ENCODE measurements around the gene HRH3.

Gene HRH3

DNA sequence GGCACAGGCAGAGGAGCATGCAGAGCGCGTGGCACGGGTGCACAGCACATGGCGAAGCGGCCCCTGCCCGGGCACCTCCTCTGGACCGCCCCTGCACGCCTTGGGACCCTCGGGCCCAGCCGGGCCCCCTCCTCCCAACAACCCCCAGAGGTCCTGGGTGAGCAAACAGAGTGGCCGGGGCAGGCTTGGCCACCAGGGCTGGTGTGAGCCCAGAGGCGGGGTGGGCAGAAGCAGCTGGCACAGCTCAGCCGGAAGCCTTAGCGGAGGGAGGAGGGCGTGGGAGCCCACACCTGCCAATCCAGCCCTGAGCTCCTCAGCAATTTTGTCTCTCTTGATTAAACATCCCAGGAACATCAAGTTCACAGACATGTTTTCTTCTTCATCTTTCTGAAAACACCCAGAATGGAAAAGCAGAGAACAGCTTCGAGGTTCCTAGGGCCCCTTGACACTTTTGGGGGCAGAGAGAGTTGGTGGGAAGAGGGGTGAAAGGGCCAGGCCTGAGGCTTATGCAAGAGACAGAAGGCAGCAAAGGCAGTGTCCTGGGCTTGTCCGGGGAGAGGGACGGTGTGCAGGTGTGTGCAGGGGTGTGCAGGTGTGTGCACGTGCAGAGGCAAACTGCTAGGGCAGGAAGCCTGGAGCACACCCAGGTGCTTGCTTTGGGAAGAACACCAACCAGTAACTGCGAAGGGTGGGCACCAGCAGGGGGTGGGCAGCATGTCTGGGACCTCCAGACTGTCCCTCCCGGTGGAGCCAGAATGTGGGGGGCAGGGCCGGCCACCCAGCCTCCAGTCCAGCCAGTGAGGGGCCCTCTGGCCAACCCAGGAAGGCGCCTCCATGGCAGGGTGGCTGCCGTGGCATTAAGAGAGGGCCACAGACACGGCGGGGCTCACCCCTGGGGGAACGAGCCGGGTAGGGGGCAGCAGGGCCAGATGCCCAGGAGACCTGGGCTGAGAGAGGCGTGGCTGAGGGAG is 4.8 kb downstream of the HRH3 start:
- no peak for DNase-seq (ENCODE audit: low read depth)

DNA sequence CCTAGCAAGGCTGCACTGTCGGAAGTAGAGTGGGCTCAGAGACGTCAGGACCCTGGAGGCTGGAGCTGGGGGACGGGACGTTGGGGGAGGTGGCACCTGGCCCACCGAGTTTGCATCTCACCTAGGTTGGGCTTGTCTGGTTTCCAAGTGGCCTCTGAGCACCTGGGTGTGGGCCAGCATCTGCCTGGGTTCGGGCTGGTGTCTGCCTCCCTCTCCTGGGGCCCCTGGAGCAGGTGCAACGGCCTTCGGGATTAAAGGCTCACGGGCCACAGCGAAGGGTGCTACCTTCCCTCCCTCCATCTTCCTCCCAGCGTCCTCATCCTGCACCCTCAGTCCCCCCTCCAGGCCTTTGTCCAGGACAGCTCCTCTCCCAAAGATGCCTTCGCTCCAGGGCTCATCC is 6.0 kb downstream of the HRH3 start:
- DNase-seq (ENCODE audit: low read depth) = no peak

DNA sequence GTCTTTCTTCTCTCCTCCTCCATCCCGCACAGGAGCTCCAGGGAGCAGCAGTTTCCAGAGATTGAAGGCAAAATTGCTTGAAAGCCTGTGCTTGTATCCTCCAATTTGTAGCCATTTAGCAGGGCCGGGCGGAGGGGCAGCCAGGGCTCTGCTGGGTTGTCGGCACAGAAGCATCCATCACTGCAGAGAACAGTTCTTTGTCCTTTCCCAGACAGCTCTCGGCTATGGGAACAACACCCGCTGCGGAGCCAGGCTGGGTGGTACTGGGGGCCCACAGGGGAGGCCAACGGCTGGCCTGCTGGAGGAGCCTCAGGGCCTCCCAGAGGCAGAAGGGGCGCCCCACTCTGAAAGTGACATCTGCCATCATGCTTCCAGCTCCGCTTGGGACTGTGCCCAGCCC is 7.8 kb downstream of the HRH3 start:
- no peak for DNase-seq (ENCODE audit: low read depth)

DNA sequence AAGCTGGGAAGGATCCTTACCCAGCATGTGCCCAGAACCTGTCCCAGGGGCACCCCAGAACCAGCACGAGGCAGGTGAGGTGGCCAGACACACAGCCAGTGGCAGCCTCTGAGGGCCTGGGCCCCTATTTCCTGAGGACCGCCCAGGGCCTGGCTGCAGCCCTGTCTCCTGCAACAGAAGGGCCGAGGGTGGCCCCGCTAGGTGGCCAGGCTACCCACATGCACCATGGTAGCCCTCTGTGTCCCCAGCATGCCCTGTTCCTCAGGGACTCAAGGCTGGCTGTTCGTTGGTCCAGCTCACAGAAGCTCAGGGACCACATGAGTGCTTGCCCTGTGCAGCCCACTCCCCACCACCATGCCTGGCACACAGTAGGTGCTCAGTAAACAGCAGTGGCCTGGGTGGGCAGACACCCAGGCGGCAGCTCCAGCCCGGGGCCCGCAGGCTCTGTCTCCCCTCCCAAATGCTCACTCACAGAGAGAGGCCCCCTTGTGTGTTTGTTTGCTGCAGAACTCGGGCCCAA is 8.2 kb downstream of the HRH3 start:
- DNase-seq (ENCODE audit: low read depth) = no peak

DNA sequence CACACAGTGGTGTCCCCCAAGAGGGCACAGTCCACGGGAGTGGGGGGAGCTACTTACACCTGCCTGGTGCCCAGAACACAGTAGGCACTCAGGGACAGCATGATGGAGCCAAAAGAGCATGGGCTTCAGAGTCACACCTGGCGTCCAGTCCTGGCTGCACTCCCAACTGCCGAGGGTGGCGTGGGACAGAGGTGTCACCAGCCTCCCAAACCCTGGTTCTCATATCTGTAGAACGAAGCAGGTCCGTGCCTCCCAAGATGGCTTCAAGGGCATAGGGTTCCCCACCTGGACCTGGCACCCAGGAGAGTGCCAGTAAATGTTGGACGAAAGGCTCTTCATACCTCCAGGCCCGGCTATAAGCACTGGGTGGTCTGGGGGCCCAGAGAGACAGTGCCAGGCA is 8.9 kb downstream of the HRH3 start:
- no peak for DNase-seq (ENCODE audit: low read depth)

DNA sequence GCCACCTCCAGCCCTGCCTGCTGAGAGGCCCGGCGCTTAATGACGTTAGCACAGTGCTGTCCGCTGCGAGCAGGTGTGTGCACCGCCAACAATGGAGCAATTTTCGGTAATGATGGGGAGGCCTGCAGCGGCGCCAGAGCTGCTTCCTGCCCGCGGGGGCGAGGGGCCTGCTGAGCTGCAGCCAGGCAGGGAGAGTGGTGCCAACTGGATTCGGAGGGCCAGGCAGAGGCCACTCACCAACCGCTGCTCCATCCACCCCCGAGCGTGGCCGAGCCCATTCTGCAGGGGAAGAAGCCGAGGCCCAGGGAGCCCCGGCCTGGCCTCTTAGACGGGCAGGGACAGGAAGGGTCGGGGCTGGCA is 9.6 kb downstream of the HRH3 start:
- no peak for DNase-seq (ENCODE audit: low read depth)

DNA sequence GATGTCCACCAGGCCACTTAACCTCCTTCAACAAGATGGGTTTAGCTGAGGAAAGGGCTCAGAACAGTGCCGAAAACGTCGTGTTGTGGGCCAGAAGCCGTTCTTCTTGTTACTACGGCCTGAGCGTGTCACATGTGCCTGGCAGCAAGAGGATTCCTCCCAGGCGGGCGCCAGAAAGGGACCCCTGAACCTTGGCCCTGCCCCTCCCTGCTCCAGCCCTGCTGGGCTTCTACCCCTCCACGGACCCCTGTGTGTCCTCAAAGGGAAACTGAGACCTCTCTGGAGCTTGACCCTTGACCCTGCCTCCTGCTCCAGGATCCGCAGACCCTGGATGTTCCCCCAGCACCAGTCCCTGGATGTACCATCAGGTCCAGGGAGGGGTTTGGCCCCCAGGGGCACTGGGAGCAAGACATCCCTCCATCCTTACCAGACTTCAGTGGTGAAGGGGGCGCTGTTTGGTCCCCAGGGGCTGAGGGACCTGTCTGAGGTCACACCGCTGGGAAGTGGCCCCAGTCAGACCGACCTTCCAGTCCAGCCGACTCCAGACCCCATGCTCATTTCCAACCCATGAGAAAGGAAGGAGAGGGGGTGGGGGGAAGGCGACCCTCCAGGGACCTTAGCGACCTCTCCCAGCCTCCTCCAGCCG is 10.1 kb downstream of the HRH3 start:
- DNase-seq (ENCODE audit: low read depth) = no peak

DNA sequence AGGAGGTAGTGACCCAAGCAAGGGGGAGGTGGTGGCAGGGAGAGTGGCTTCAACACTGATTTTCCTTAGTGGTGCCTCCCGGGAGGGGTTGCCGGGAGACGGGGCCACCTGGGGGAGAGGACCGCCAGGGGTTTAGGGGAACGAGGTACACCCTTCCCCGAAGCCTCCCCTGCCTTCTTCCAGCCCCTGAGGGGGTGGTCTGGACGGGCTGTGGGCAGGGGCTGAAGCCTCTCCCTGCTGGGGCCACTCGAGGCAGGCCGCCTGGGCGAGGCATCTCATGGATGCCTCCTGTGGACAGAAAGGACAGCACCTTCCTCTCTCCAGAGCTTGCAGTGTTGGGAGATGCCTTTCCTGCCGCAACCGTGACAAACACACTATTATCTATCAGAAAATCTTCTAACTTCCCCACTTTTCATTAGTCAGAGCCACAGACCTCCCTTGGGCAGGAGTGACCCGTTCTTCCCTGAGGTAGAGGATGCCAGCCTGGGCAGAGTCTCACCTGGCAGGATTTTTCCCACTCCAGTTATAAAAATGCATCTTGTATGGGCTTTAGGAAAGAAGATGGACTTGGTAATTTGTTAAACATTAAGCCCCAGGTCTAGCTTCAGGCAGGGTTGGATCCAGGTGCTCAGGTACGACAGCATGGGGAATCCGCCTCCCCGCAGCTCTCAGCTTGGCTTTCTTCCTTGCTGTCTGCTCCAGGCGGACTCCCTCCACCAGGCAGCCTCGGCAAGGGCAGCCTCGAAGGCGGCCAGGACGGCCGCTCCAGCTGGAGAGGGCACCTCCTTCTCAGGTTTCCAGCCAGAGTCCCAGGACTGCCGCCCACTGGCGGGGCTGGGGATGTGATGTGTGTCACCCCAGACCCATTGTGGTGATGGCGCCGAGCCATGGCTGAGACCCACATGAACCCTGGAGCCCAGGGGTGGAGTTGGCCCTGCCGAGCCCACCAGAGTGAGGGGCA is 11.0 kb downstream of the HRH3 start:
- DNase-seq (ENCODE audit: low read depth) = no peak

DNA sequence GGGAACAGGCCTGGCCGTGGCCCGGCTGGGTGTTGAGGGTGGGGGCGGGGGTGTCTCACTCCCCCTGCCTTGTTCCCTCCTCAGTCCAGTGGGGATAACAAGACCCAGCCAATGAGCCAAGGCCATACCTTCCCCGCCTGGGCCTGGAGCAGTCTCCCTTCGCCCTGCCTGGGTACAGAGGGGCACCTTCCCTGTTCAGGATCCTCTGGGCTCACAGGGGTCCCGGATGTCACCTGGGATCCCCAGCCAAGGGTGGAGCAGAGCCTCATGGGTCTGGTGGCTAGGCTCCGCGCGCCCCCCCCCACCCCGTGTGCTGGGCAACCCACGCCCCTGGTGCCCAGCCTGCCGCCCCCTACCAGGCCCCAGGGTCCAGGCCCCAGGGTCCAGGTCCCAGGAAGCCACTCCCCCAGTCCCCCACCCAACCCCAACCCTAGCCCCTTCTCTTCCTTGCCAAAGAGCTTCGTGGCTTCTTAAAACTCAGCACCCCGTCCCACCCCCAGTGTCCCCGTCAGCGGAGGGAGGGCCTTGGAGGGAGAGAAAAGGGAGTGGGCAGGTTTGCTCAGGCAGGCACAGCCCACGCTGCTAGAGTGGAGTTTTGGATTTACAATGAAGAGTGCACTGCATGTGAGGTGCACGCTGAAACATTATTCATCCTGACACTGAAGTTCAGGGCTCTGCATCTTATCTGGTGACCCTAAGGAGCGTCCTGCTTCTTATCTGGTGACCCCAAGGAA is 11.8 kb downstream of the HRH3 start:
- DNase-seq (ENCODE audit: low read depth) = no peak

DNA sequence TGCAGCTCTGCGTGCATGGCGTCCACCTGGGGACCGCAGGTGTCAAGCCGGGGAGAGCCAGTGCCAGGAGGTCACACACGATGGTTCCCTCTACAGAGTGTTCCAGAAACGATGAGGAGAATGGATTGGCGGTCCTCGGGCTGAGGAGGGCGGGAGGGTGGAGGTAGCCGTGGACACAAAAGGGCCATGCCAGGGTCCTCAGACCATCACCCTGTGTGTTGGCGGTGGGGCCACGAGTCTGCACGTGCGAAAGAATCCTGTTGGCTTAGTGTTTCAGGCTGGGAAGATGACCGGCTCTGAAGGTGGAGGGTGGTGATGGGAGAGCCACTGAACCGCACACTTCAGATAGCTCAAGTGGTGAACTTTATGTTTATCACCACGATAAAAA is 13.7 kb downstream of the HRH3 start:
- no peak for DNase-seq (ENCODE audit: low read depth)

DNA sequence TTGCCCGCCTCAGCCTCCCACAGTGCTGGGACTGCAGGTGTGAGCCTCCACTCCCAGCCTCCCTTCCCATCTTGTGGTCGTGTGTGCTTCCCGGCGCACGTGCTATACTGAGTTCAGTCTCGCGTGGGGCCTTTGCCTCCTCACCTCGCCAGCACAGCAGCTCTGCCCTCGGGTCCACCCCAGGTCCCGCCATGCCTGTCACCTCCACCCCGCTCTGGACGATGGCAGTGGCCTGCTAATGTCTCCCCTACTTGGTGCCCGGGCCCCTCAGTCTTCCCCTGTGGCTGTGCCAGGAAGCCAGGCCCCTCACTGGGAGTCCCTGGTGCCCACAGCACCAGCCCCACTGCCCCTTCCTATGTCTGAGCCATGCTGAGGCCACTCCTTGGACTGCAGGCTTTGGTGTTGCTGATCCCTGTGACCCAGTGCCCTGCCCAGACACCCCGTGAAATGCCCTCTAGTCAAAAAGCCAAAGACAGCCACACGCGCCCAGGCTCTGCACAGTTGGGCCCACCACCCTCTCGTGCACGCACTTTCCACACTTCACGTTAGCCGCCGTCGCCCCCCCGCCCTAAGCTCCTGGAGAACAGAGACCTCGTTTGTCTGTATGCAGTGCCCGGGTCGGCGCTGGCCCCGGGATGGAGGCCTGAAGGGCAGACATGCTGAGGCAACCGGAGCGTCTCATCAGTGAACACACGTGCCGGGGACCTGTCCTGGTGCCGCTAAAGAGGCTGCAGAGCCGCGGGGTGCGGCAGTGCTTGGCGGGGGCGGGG is 14.3 kb downstream of the HRH3 start:
- DNase-seq (ENCODE audit: low read depth) = no peak

DNA sequence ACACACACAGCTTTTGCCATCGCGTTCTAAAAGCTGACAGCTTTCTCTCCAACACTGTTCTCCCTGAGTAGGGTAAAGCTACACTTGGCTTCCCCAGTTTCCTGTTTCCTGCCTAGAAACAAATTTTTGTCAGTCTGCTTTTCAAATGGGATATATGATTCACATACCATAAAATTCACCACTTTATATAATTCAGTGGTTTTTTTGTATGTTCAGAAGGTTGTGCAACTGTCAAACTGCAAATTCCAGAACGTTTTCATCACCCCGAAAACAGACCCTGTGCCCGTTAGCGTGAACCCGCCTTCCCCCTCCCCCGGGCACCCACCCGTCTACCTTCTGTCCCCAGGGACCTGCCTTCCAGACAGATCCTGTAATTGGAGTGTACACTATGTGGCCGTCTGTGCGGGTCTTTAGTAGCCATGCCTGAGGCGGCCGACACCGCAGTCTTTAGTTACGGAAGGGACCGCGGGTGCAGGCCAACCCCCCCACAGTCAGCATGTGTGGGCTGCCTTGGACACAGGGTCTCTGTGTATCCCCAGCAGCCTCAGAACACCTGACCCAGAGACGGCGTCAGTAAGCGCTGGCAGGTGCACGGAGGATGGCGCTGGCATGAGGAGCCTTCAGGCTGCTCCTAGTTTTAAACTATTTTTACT is 16.6 kb downstream of the HRH3 start:
- no peak for DNase-seq (ENCODE audit: low read depth)

DNA sequence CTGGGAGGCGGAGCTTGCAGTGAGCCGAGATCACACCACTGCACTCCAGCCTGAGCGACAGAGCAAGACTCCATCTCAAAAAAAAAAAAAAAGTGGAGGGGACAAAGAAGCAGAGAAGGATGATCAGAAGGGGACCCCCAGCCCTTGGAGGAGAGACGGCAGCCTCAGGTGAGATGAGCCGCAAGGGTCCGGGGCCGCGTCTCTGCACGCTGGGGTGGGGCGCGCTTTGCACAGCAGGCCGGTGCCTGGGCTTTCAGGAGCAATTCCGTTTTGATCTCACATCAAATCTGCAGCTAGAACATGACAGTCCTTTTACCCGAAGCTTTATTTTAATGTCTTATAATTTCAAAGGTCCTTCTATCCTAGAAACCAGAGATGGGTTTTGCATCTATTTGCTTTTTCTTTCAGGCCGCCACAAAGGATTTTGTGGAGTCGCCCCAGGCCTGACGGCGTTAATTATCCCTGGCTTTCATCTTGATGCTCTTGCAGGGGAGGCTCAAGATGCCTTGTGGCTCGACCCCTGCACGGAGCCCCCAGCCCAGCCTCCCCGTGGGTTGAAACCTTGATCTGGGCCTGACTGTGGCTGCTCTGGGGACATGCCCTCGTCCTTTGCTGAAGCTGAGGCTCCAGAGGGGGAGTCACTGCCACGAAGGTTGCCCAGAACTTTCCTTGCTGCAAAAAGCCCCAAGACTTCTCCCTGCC is 17.3 kb downstream of the HRH3 start:
- no peak for DNase-seq (ENCODE audit: low read depth)

DNA sequence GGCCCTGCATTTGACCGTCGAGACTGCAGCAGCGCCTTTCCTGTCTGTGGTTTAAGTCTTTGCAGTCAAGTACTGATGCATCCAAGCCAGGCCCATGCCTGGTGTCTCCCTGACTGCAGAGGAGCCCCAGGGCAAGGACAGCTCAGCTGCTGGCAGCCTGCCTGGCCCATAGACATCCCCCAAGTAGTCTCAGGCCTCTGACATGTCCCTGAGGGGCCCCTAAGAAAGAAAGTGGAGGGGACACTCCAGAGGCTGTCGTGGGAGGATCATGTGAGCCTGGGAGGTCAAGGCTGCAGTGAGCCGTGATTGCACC is 18.0 kb downstream of the HRH3 start:
- DNase-seq (ENCODE audit: low read depth) = no peak

DNA sequence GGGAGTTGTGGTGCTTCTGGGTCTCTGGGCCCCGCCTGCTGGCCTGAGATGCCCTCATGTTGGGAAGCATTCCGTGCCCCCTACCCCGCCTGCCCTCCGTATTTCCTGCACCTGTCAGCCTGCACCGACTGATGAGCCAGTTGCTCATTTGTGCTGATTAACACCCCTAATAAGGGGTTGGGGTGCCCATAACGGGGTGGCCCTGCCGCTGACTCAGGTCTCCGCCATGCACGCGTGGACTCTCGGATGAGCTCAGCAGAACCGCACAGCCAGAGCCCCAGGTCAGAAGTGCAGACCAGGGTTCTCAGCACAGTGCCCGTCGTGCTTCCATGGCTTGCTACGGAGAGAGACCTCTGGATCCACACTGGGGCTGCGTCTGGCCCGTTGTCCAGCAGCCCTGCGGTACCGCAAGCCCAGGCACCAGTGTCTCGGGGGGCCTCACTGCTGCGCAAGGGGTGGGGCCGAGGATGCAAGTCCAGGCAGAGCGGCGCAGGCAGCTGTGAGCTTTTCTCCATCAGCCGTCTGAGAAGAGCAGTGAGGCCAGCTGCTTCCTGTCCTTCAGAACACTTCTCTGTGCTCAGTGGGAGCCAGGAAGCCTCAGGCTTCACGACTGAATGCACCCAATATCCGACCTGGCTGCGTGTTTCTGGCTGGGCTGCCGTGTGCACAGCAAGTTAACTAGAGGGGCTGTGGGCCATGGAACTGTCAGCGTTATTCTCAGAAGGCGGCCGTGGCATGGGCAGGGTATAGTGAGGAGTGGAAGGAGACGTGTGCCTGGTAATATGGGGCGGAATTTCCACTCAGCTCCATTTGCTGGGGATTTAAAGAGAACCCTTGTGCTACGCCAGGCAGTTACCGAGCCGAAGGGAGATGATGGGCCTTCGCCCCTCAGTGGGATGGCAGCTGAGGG is 18.6 kb downstream of the HRH3 start:
- DNase-seq (ENCODE audit: low read depth) = no peak

DNA sequence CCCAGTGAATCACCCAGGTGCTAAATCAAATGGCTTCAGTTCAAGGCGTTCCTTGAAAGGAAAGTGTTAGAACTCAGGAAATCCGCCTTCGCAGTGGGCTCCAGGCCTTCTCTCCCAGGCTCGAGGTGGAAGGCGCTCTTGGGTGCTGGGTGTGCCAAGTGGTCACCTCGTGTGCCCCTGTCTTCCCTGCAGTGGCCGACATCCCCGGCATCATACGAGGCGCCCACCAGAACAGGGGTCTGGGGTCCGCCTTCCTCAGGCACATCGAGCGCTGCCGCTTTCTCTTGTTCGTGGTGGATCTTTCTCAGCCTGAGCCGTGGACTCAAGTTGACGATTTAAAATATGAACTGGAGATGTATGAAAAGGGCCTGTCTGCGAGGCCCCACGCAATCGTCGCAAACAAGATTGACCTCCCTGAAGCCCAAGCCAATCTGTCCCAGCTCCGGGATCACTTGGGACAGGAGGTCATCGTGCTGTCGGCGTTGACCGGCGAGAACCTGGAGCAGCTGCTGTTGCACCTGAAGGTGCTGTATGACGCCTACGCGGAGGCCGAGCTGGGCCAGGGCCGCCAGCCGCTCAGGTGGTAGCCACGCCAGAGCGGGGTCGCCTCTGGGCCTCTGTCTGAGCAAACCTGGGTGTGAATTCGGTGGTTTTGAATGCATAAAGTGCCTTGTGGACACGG is 19.4 kb downstream of the HRH3 start:
- DNase-seq (ENCODE audit: low read depth) = no peak

DNA sequence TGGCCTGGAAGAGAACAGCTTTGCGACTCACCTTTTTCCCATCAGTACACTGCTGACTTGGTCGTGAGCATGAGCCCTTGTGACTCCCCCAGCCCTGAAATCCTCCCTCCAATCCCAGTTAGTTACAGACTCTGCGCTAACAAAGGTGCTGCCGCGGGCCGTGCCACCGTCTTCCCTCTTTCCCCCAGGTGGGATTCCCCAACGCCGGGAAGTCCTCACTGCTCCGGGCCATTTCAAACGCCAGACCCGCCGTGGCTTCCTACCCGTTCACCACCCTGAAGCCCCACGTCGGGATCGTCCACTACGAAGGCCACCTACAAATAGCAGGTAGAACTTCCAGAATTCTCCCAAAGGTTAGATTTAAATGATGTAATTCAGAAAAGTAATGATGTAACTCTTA is 21.1 kb downstream of the HRH3 start:
- DNase-seq (ENCODE audit: low read depth) = no peak

DNA sequence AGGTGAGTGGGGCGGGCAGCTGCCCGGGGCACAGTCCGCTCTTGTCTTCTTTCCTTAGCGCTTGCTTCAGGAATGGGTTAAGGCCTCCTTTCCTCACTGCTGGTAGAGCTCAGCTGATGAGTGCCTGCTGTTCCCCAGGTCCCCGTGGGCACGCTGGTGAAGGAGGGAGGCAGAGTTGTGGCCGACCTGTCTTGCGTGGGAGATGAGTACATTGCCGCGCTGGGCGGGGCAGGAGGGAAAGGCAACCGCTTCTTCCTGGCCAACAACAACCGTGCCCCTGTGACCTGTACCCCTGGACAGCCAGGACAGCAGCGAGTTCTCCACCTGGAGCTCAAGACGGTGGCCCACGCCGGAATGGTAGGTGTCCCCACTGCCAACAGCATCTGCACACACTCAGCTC is 21.6 kb downstream of the HRH3 start:
- DNase-seq (ENCODE audit: low read depth) = no peak
